GM18519 (cell line): Measurements from ENCODE around the gene PPP1R26.

Experiments used
- ATAC-seq: cut with Tn5 transposase; IDR thresholded peaks from one replicate; pipeline ENCODE4 v1.9.1; 2021; ENCODE audit warnings: mild to moderate bottlenecking, moderate library complexity; ENCODE audit not compliant: unreplicated experiment, low FRiP score

Gene PPP1R26

GRCh38 chr9:135488013-135488330 is 8.4 kb downstream of the PPP1R26 start:
- no peak for ATAC-seq

DNA sequence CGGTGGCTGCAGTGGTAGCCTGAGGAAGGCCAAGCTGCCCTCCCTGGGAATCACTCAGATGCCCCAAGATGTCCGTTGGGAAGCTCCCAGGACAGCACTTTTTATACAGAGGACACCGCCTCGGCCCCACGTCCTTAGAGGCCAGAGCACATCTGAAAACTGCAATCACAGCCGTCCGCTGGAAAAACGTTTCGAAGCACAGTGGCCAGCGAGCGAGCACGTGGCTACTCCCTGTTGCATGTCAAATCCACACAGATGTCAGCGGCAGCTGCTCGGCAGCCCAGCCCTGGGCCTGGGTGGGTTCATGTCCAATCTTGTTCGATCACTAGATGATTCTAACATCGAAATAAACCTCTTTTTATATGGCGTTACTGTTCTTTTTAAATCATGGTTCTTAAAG is 8.9 kb downstream of the PPP1R26 start:
- no peak for ATAC-seq

GRCh38 chr9:135489188-135489906 is 9.8 kb downstream of the PPP1R26 start:
- ATAC-seq = no peak

- ATAC-seq = no peak
Measured at GRCh38 chr9:135490166-135490870, 10.7 kb downstream of the PPP1R26 start.

DNA sequence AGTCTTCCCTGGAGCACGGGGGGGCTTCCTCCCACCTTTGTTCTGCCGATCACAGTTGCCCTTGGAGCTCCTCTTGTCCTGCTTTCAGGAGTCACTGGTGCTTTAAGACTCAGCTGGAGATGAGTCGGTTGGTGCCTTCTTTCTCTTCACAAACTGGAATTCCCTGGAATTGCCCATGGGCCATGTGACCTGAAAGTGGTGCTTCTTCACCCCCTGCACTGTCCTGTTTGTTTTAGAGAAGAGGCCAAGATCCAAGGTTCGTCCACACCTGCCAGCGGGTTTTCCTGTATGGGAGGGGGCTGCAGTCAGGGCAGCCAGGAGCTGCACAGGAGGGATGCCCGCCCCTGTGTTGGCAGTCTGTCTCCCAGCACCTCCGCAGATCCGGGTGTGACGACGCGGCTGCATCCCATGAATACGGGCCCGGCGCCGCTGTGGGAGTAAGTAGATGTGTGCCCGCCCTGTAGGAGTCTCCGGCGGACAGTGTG is 11.4 kb downstream of the PPP1R26 start:
- ATAC-seq = no peak

DNA sequence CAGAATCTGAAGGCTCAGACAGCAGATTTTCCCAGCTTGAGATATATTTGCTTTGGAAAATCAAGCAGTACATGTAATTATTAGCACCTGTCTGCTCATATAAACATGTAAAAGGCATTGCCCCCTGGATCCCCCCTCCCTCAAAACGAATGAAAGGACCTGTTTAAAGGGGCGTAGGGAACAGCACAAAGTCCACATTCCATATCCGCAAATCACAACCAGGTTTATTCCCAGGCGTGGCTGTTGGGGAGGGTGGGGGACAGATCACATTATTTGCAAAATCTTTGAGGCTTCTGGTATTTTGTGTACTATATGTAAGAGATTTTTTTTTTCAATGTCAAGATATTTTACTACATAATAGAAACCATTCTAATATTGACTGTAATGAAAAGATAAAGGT is 12.2 kb downstream of the PPP1R26 start:
- ATAC-seq = no peak

GRCh38 chr9:135492886-135493669 is 13.5 kb downstream of the PPP1R26 start:
- no peak for ATAC-seq

- no peak for ATAC-seq
Measured at GRCh38 chr9:135494791-135495559, 15.4 kb downstream of the PPP1R26 start.

GRCh38 chr9:135498381-135499126 is 19.0 kb downstream of the PPP1R26 start:
- ATAC-seq = no peak

- no peak for ATAC-seq
Measured at GRCh38 chr9:135499326-135500070, 19.9 kb downstream of the PPP1R26 start.

DNA sequence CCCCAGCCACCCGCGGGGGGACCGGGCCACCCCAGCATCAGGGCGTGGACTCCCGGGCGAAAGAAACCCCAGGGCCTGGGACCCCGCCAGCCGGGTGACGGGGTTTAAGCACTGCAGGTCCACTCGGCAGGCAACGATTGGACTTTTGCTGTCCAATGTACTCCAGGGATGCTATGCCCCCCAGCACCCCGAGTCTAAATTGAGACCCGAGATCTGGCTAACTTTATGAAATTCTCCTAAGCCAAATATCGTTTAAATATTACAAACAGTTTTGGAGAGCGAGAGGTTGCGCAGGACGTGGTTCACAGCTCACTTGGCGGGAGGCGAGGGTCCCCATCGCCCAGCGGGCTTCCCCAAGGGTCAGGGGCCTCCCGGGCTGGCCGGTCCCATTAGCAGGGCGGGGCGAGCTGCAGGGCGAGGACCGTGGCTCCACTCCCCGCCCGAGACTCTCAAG is 20.5 kb downstream of the PPP1R26 start:
- no peak for ATAC-seq

- ATAC-seq = no peak
Measured at GRCh38 chr9:135500525-135501260, 21.1 kb downstream of the PPP1R26 start, which contains the start of gene MRPS2. Gene MRPS2, plus strand, starts transcription at chr9:135500682. Its CDS starts 29 bp downstream, at chr9:135500711.

DNA sequence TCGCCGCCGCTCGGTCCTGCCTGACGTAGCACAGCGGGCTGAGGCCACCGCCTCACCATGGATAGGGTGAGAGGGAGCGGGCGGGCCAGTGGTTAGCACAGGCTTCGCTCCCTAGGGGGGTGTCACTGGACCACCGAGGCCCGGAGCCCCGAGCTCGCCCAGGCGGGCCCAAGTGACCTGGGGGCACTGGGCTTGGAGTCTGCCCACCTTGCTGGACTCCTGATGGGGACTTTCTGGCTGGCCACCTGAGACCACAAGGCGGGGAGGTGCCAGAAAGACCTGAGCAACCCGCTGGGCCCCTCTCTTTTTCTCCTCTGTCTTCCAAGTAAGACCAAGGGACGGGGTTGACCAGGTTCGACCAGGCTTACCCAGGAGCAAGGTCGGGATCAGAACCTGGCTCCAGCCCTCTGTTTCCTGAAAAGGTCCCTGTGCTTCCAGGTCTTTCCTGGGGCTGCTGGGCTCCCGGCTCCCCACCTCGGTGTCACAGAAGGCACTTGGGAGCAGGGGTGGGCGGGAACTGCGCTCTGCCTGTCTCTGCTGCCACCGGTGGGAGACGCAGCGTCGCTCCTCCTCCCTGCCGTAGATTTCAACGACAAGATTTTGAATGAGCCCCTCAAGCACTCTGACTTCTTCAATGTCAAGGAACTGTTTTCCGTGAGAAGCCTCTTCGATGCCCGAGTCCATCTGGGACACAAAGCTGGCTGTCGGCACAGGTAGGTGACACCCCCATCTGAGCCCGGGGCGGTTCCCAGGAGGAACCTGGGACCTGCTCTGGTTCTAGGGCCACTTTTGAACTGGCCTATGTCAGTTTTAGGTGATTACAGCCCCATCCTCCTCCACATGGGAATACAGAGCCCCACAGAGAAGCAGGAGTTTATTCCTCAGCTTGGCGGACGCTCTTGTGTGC is 21.9 kb downstream of the PPP1R26 start:
- no peak for ATAC-seq

DNA sequence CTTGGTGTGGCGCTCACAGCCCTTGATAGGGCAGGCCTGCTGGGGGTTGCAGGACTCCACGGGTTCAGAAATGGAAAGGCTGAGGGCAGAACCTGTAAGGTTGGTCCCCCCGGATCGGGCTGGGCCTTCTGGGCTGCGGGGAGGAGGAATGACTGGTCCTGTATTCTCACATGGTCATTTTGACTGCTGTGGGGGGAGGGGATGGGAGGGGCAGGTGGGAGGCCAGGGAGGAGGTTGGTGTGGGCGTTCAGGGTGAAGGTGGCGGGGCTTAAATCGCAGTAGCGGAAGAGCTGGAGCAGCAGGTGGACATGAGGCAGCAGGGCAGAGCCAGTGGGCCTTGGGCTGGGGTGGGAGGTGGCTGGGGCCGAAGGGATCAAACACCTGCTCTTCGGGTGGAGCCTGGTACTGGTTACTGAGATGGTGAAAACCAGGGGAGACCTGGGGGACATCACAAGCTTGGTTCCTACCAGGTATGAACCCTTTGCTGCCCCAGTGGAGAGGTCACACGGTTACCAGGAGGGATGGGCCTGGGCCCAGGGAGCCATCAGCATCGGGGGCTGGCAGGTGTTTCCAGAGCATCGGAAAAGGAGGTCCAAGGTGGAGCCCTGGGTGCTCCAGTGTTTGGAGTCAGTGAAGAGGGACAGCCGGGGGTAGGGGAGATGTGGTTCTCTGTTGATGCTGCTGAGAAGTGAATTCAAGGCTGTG is 22.7 kb downstream of the PPP1R26 start:
- no peak for ATAC-seq

- ATAC-seq = no peak
Measured at GRCh38 chr9:135502873-135503321, 23.3 kb downstream of the PPP1R26 start.

GRCh38 chr9:135503371-135504261 is 24.0 kb downstream of the PPP1R26 start:
- no peak for ATAC-seq
